CD4-positive, alpha-beta T cell treated with Interferon alpha-2 for 1 hour (primary cell): ENCODE data around the gene SLC39A9.

Source experiments
- DNase-seq, 2 donors: peaks; one replicate each; pipeline ENCODE4 v3.0.0-alpha.2; 2020 to 2022

The SLC39A9 gene

GRCh38 chr14:69398053-69398817, at the start of gene SLC39A9, which contains the start of gene ERH:
TSS of gene SLC39A9 (plus strand) at chr14:69398692. CDS start at chr14:69399370, 678 bp downstream.
TSS of gene ERH (minus strand) at chr14:69398299. CDS start at chr14:69398233, 66 bp downstream.
- peak; percentile 96 for DNase-seq

- no peak for DNase-seq
Measured at GRCh38 chr14:69349091-69349777, 49.3 kb upstream of the SLC39A9 start.

- DNase-seq = no peak
Measured at GRCh38 chr14:69350892-69351291, 47.6 kb upstream of the SLC39A9 start.

GRCh38 chr14:69351385-69351784, 47.1 kb upstream of the SLC39A9 start:
- no peak for DNase-seq

- no peak for DNase-seq
Measured at GRCh38 chr14:69351911-69352310, 46.6 kb upstream of the SLC39A9 start.

- no peak for DNase-seq
Measured at GRCh38 chr14:69353168-69353567, 45.3 kb upstream of the SLC39A9 start.

GRCh38 chr14:69354383-69355153, 43.9 kb upstream of the SLC39A9 start:
- peak; percentile 71 to 83 for DNase-seq

- DNase-seq = no peak
Measured at GRCh38 chr14:69355154-69355597, 43.3 kb upstream of the SLC39A9 start.

- no peak for DNase-seq
Measured at GRCh38 chr14:69355607-69356281, 42.7 kb upstream of the SLC39A9 start.

GRCh38 chr14:69356903-69357543, 41.5 kb upstream of the SLC39A9 start:
- DNase-seq = no peak

GRCh38 chr14:69357544-69358200, 40.8 kb upstream of the SLC39A9 start:
- DNase-seq = no peak

GRCh38 chr14:69358233-69358963, 40.1 kb upstream of the SLC39A9 start:
- DNase-seq = no peak

- DNase-seq = no peak
Measured at GRCh38 chr14:69358966-69359365, 39.5 kb upstream of the SLC39A9 start.

GRCh38 chr14:69360438-69361108, 37.9 kb upstream of the SLC39A9 start:
- DNase-seq = peak in 1 of 2 donors; percentile 8

- DNase-seq = no peak
Measured at GRCh38 chr14:69363055-69363454, 35.4 kb upstream of the SLC39A9 start.

GRCh38 chr14:69363964-69364363, 34.5 kb upstream of the SLC39A9 start:
- no peak for DNase-seq

- DNase-seq = no peak
Measured at GRCh38 chr14:69364378-69364777, 34.1 kb upstream of the SLC39A9 start.

- no peak for DNase-seq
Measured at GRCh38 chr14:69366069-69366468, 32.4 kb upstream of the SLC39A9 start.

- no peak for DNase-seq
Measured at GRCh38 chr14:69366761-69367160, 31.7 kb upstream of the SLC39A9 start.

GRCh38 chr14:69368381-69368780, 30.1 kb upstream of the SLC39A9 start:
- no peak for DNase-seq
